HL-60 (cell line): ENCODE measurements around the gene BEGAIN.

Experiments
- CTCF ChIP-seq: IDR thresholded peaks from one replicate; pipeline ENCODE4 v1.5.1; 2011; ENCODE audit warnings: low read length, control low read depth, inconsistent platforms; ENCODE audit not compliant: insufficient read depth
- GABPA ChIP-seq: IDR thresholded peaks from 2 replicates; pipeline ENCODE4 v1.6.1; 2012; ENCODE audit warnings: low read depth
- POLR2AphosphoS5 ChIP-seq: IDR thresholded peaks from 2 replicates; pipeline ENCODE4 v1.6.1; 2012; ENCODE audit warnings: low read depth
- REST ChIP-seq: IDR thresholded peaks from 2 replicates; pipeline ENCODE4 v1.6.1; 2012; ENCODE audit warnings: low read depth; ENCODE audit not compliant: insufficient replicate concordance

DNA sequence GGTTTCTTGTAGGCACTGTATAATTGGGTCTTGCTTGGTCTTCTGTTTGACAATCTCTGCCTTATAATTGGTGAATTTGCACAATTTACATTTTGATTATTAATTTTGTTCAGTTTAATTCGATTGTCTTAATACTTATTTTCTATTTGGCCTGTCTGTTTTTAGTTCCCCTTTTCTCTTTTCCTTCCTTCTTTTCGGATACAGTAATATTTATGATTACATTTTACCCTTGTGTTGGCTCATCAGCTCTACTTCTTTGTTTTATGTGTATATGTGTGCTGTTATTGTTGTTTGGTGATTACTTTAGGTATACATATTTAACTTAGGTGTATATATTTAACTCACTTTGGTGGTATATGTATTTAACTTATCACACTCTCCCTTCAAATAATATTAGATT is 12.8 kb upstream of the BEGAIN start:
- TF ChIP-seq CTCF (no peak), POLR2AphosphoS5 (no peak), REST (no peak), GABPA (no peak)
